SK-N-MC (cell line): ENCODE data around the gene TMEM39B.
"Not testable (repeated sequence)": the region's sequence is repeated elsewhere in the genome, so short reads cannot be mapped to it uniquely, and the experiment has no call there.

ENCODE experiments used
- DNase-seq: peaks from one replicate; pipeline ENCODE4 v3.0.0-alpha.2; 2011; ENCODE audit warnings: low read depth, low spot score
- H3K27ac ChIP-seq: fragments of 200-600 bp; sonication (generic); 2 replicates; pipeline ENCODE4 v1.5.1; 2016; ENCODE audit warnings: mixed run types
- H3K36me3 ChIP-seq: fragments of 200-600 bp; sonication (generic); 2 replicates; pipeline ENCODE4 v1.6.1; 2017; ENCODE audit warnings: antibody characterized with exemption, low read length, mixed read lengths; ENCODE audit not compliant: insufficient read depth
- H3K4me3 ChIP-seq: fragments of 200-600 bp; sonication (generic); 2 replicates; pipeline ENCODE4 v1.5.1; 2016
- H3K9ac ChIP-seq: fragments of 200-600 bp; sonication (generic); 2 replicates; pipeline ENCODE4 v1.8.0; 2017; ENCODE audit warnings: mixed run types, mixed read lengths; ENCODE audit not compliant: insufficient read length
- H3K9me3 ChIP-seq: fragments of 200-600 bp; sonication (generic); 2 replicates; pipeline ENCODE4 v1.6.1; 2017; ENCODE audit warnings: low read depth, mild to moderate bottlenecking, antibody characterized with exemption, low read length, moderate library complexity, mixed read lengths
- EZH2 ChIP-seq: fragments of 200-600 bp; sonication (generic); IDR thresholded peaks from one replicate; pipeline ENCODE4 v1.6.1; 2017; ENCODE audit warnings: antibody characterized with exemption
- FOXP2 ChIP-seq: optimal IDR thresholded peaks from 2 replicates; pipeline ENCODE3; 2011; ENCODE audit warnings: mild to moderate bottlenecking, moderate library complexity; ENCODE audit not compliant: insufficient read depth; ENCODE audit errors: extremely low read length, control extremely low read depth
- POLR2AphosphoS5 ChIP-seq: IDR thresholded peaks from 2 replicates; pipeline ENCODE4 v1.6.1; 2012; ENCODE audit warnings: mild to moderate bottlenecking, low read depth, low read length, borderline replicate concordance

TMEM39B gene

GRCh38 chr1:32104127-32104526 lies 31.4 kb downstream of the TMEM39B start:
- H3K27ac ChIP-seq, result no peak overlapping the region
- H3K9ac ChIP-seq, result no peak overlapping the region
- TF ChIP-seq POLR2AphosphoS5 (no peak), EZH2 (no peak), FOXP2 (no peak)
- no peak overlapping the region for H3K4me3 ChIP-seq
- H3K36me3 ChIP-seq, result peaks cover 17% of the 10 kb centered on the region; the same call in 1 of the 2 replicates
- no peaks in the 10 kb centered on the region for H3K9me3 ChIP-seq
- DNase-seq, result no peak

- Histone ChIP-seq H3K27ac (no peak overlapping the region), H3K4me3 (no peak overlapping the region), H3K36me3 (peaks cover 14% of the 10 kb centered on the region; the same call in 1 of the 2 replicates), H3K9me3 (no peaks in the 10 kb centered on the region), H3K9ac (no peak overlapping the region)
- no peak for TF ChIP-seq POLR2AphosphoS5
- no peak for TF ChIP-seq EZH2
- TF ChIP-seq FOXP2, result no peak
- no peak for DNase-seq
These were observed 32.6 kb downstream of the TMEM39B start for GRCh38 chr1:32105338-32105737.

GRCh38 chr1:32106663-32107275 lies 34.0 kb downstream of the TMEM39B start:
- H3K9ac ChIP-seq, result no peak overlapping the region
- no peak for TF ChIP-seq EZH2
- TF ChIP-seq POLR2AphosphoS5, result no peak
- no peak for TF ChIP-seq FOXP2
- DNase-seq, result no peak
- peaks cover 4% of the 10 kb centered on the region; the same call in 1 of the 2 replicates for H3K36me3 ChIP-seq
- H3K9me3 ChIP-seq, result no peaks in the 10 kb centered on the region
- no peak overlapping the region for H3K27ac ChIP-seq
- H3K4me3 ChIP-seq, result no peak overlapping the region

- Histone ChIP-seq H3K9me3 (no peaks in the 10 kb centered on the region), H3K27ac (peak within 1 kb of the TSS; percentile 66), H3K36me3 (no peaks in the 10 kb centered on the region), H3K9ac (peak within 1 kb of the TSS; percentile 95), H3K4me3 (peak within 1 kb of the TSS; percentile 88)
- peak; percentile 92 for DNase-seq
- TF ChIP-seq POLR2AphosphoS5 (peak; percentile 87), FOXP2 (no peak), EZH2 (no peak)
These were observed 35.3 kb downstream of the TMEM39B start, which contains the start of gene KPNA6 for GRCh38 chr1:32107742-32108661. KPNA6 (plus strand) TSS chr1:32108056; CDS start chr1:32108131, 75 bp downstream.

GRCh38 chr1:32111040-32111623 lies 38.4 kb downstream of the TMEM39B start:
- Histone ChIP-seq H3K9me3 (no peaks in the 10 kb centered on the region), H3K27ac (no peak overlapping the region), H3K9ac (no peak overlapping the region), H3K36me3 (0 out of 2 replicates have a peak, but pooled peaks cover 4% of the 10 kb centered on the region), H3K4me3 (no peak overlapping the region)
- no peak for DNase-seq
- TF ChIP-seq EZH2, result no peak
- TF ChIP-seq POLR2AphosphoS5, result no peak
- no peak for TF ChIP-seq FOXP2

GRCh38 chr1:32111789-32112188 lies 39.0 kb downstream of the TMEM39B start:
- no peak for DNase-seq

GRCh38 chr1:32112806-32113375 lies 40.2 kb downstream of the TMEM39B start:
- Histone ChIP-seq H3K27ac (no peak overlapping the region), H3K36me3 (0 out of 2 replicates have a peak, but pooled peaks cover 4% of the 10 kb centered on the region), H3K9ac (no peak overlapping the region), H3K4me3 (no peak overlapping the region), H3K9me3 (no peaks in the 10 kb centered on the region)
- DNase-seq, result no peak
- TF ChIP-seq EZH2, result no peak
- no peak for TF ChIP-seq POLR2AphosphoS5
- no peak for TF ChIP-seq FOXP2

More at GRCh38 chr1:32111789-32112188, 39.0 kb downstream of the TMEM39B start:
- H3K27ac ChIP-seq, result no peak overlapping the region
- TF ChIP-seq FOXP2, result no peak
- TF ChIP-seq EZH2, result no peak
- TF ChIP-seq POLR2AphosphoS5, result no peak
- H3K9me3 ChIP-seq, result no peaks in the 10 kb centered on the region
- H3K36me3 ChIP-seq, result 0 out of 2 replicates have a peak, but pooled peaks cover 4% of the 10 kb centered on the region
- H3K4me3 ChIP-seq, result no peak overlapping the region
- no peak overlapping the region for H3K9ac ChIP-seq

- not testable (repeated sequence) for H3K4me3 ChIP-seq, DNase-seq, H3K9me3 ChIP-seq, H3K36me3 ChIP-seq, H3K27ac ChIP-seq, H3K9ac ChIP-seq
These were observed 40.7 kb downstream of the TMEM39B start for GRCh38 chr1:32113436-32113835.
